ENCODE data around the gene NCAPG.

The NCAPG gene

GRCh38 chr4:17869327-17869726 lies 58.5 kb downstream of the NCAPG start:
- no peak for DNase-seq (ENCODE audit: low read depth, low spot score)

DNA sequence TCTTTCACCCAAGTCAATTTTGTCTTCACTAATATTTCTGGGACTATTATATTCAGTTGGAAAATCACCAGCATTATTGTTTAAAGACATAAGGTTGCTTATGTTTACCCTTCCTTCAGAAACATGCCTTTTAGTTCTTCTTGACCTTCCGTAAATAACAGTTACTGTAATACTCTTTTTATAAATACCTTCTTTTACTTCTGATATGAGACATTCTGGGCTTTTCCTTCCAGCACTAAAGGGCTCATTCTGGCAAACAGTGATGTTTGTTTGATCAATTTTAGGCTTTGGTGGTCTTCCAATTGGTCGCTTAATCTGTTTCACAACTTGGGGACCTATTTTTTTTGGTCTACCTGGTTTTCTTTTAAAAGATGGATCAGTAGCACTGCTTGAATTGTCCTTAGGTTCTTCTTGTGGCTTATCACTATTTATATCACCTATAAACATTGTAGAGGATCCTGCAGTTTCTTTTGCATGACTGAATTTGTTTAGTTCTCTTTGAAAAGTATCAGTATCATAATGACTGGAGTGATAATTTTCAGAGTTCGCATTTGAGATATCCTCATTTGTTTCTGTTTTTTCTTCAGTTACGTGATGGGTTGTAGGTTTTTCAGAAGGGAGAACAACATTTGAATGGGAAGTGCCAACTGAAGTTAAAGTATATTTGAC lies 64.8 kb downstream of the NCAPG start:
- DNase-seq (ENCODE audit: low read depth, low spot score) = no peak

DNA sequence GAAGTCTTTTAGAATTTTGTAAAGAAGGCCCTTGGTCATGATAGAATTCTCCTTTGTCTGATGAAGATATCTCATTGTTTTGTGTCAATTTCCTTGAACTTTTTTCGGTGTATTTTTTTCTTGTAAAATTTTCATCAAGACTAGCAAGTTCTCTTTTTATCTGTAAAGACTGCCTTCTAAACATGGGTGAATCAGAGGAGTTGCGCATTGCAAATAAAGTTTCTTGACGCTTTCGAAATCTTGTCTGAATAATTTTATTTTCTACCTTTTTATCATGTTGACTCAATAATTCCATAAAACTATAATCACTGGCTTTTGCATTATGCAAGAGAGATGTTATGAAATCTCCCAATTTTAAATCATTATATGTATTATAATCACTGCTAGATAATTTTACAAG lies 66.2 kb downstream of the NCAPG start:
- DNase-seq (ENCODE audit: low read depth, low spot score) = no peak

DNA sequence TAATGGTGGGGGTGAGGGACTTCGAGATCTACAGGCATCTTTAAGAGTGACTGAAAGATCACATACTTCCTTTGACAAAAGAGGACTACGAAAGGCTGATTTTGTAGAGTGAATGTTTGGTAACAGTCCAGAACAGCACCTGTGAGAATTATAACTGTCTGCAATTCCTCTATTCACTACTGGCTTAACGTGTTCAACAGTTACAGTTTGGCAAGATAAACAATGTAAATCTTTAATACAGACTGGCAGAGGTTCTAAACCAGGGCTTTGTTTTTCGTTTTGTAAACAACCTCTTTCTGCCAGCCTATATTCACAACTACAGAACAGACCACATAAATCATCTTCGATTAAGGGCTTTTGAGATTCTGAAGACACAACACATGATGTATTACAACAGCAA lies 66.9 kb downstream of the NCAPG start:
- no peak for DNase-seq (ENCODE audit: low read depth, low spot score)

GRCh38 chr4:17884063-17884462 lies 73.3 kb downstream of the NCAPG start:
- no peak for DNase-seq (ENCODE audit: low read depth, low spot score)

GRCh38 chr4:17884511-17884910 lies 73.7 kb downstream of the NCAPG start:
- DNase-seq (ENCODE audit: low read depth, low spot score) = no peak

DNA sequence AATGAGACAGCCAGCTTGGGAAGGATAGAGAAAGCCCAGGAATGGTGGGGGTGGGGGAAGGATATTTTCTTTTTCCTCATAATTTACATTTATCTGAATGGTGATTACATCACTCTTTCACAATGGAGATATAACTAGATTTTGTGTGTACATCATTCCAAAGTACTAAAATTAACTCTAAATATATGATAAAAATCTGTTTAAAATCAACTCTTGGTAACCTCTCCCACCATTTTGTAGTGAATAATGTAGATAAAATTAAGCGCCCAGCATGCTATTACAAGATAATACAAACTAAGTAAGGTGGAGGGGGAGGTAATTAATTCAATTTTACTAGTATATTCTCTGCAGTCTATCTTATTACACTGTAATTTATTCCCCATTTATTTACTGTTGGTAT lies 78.9 kb downstream of the NCAPG start:
- DNase-seq (ENCODE audit: low read depth, low spot score) = no peak

DNA sequence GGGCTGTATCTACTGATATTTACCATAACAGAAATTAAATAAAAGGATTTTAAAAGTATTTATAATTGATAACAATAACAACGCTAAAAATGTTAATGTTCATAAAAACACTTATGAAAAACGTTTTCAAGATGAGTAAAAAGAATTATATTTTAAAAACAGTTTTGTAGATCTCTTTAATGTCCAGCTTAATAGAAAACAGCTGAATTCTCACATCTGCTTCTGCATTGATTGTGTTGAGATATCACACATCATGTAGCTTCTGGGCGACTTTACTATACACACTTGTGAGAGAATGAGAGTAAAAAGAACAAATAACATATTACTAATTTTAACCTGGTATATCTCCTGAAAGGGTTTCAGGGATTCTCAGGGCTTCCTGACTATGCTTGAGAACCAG lies 83.6 kb downstream of the NCAPG start:
- DNase-seq (ENCODE audit: low read depth, low spot score) = no peak

Measured in activated naive CD8-positive, alpha-beta T cell treated with anti-CD3 and anti-CD28 coated beads, Interleukin-2, amount 50 U/mL, for 16 hours (primary cell).